Trophoblast cell (in vitro differentiated cells and primary cell): ENCODE results near the gene ACSF2.

Experiments
- DNase-seq, 2 donors: peaks; one replicate each; pipeline ENCODE4 v3.0.0-alpha.2; 2016
- H2AFZ ChIP-seq: 2 replicates; pipeline ENCODE4 v1.6.1; 2013; ENCODE audit warnings: low read length, moderate library complexity, mild to moderate bottlenecking; ENCODE audit not compliant: insufficient read depth, poor library complexity
- H2AK5ac ChIP-seq: 2 replicates; pipeline ENCODE4 v1.6.1; 2013; ENCODE audit warnings: mild to moderate bottlenecking, low read length
- H2BK120ac ChIP-seq: 2 replicates; pipeline ENCODE4 v1.6.1; 2013; ENCODE audit warnings: low read length, mild to moderate bottlenecking, moderate library complexity; ENCODE audit not compliant: insufficient read depth, poor library complexity
- H2BK12ac ChIP-seq: 2 replicates; pipeline ENCODE4 v1.6.1; 2013; ENCODE audit warnings: mild to moderate bottlenecking, low read length, moderate library complexity
- H2BK5ac ChIP-seq: 2 replicates; pipeline ENCODE4 v1.6.1; 2013; ENCODE audit warnings: low read length, low read depth, moderate library complexity, mild to moderate bottlenecking; ENCODE audit not compliant: poor library complexity
- H3K14ac ChIP-seq: 2 replicates; pipeline ENCODE4 v1.6.1; 2013; ENCODE audit warnings: mild to moderate bottlenecking, low read length
- H3K18ac ChIP-seq: 2 replicates; pipeline ENCODE4 v1.6.1; 2013; ENCODE audit warnings: mild to moderate bottlenecking, low read length
- H3K23ac ChIP-seq: 2 replicates; pipeline ENCODE4 v1.6.1; 2013; ENCODE audit warnings: low read length
- H3K27ac ChIP-seq: 2 replicates; pipeline ENCODE4 v1.5.1; 2013; ENCODE audit warnings: low read depth, mild to moderate bottlenecking, inconsistent platforms, low read length, moderate library complexity
- H3K27me3 ChIP-seq: 2 replicates; pipeline ENCODE4 v1.6.1; 2013; ENCODE audit warnings: inconsistent platforms, mild to moderate bottlenecking, low read length, moderate library complexity; ENCODE audit not compliant: insufficient read depth
- H3K36me3 ChIP-seq, 2 experiments: 1 replicate in 1 of 2; 2 replicates in 1 of 2; pipeline ENCODE4 v1.6.1; 2013; ENCODE audit warnings: low read length in 2 of 2, mild to moderate bottlenecking in 2 of 2, moderate library complexity in 1 of 2; ENCODE audit not compliant: insufficient read depth in 2 of 2, control insufficient read depth in 1 of 2
- H3K4ac ChIP-seq: 2 replicates; pipeline ENCODE4 v1.6.1; 2013; ENCODE audit warnings: low read depth, mild to moderate bottlenecking, low read length, moderate library complexity
- H3K4me1 ChIP-seq, 2 experiments: 1 replicate in 1 of 2; 2 replicates in 1 of 2; pipeline ENCODE4 v1.6.1; 2013; ENCODE audit warnings: low read length in 2 of 2, mild to moderate bottlenecking in 2 of 2, moderate library complexity in 1 of 2; ENCODE audit not compliant: insufficient read depth in 2 of 2, control insufficient read depth in 1 of 2
- H3K4me2 ChIP-seq: 2 replicates; pipeline ENCODE4 v1.6.1; 2013; ENCODE audit warnings: inconsistent platforms, mild to moderate bottlenecking, low read length, moderate library complexity
- H3K4me3 ChIP-seq: 2 replicates; pipeline ENCODE4 v1.5.1; 2013; ENCODE audit warnings: mild to moderate bottlenecking, low read depth, low read length, inconsistent platforms
- H3K79me1 ChIP-seq: one replicate; pipeline ENCODE4 v1.6.1; 2013; ENCODE audit warnings: low read length
- H3K79me2 ChIP-seq: 2 replicates; pipeline ENCODE4 v1.6.1; 2013; ENCODE audit warnings: low read length, mild to moderate bottlenecking; ENCODE audit not compliant: control insufficient read depth, insufficient read depth, poor library complexity
- H3K9ac ChIP-seq: 2 replicates; pipeline ENCODE4 v1.6.1; 2013; ENCODE audit warnings: mild to moderate bottlenecking, low read length
- H3K9me3 ChIP-seq: 2 replicates; pipeline ENCODE4 v1.6.1; 2013; ENCODE audit warnings: low read depth, mild to moderate bottlenecking, control low read depth, inconsistent platforms, low read length; ENCODE audit not compliant: insufficient read depth
- H4K12ac ChIP-seq: 2 replicates; pipeline ENCODE4 v1.6.1; 2013; ENCODE audit warnings: low read depth, mild to moderate bottlenecking, low read length, moderate library complexity
- H4K8ac ChIP-seq: 2 replicates; pipeline ENCODE4 v1.6.1; 2013; ENCODE audit warnings: low read depth, mild to moderate bottlenecking, low read length, moderate library complexity
- H4K91ac ChIP-seq: one replicate; pipeline ENCODE4 v1.6.1; 2013; ENCODE audit warnings: low read depth, mild to moderate bottlenecking, low read length, moderate library complexity
- WGBS: extraction: QIAGEN DNeasy Blood & Tissue Kit; methylation state at CpG from one replicate; pipeline ENCODE4 v1.1.7; 2013; ENCODE audit warnings: missing lambda C conversion rate; ENCODE audit not compliant: insufficient read length, insufficient coverage; ENCODE audit errors: extremely low coverage; 5-methylcytosine and 5-hydroxymethylcytosine counted together

Gene ACSF2

DNA sequence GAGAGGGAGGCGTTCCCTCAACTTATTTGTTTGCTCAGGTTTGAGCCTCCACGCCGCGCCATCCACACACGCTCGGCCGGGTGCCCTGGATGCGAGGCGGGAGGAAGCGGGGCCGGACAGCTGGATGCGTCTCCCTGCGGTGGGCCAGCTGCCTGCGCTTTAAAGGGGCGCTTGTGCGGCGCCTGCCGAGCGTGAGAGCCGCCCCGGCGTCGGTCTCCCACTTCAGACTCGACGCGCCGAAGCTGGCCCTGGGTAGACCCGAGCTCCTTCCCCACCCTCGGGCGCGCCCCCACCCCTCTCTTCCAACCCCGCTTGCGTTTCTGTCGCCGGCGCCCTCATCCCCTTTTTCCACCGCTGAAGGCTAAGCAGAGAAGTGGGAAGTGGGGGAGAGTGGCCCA, 43.2 kb downstream of the ACSF2 start:
- Histone ChIP-seq H4K12ac (no peak overlapping the region), H3K9me3 (peaks cover 15% of the 10 kb centered on the region), H2BK120ac (no peak overlapping the region), H3K14ac (no peak overlapping the region), H3K23ac (no peak overlapping the region), H3K79me1 (no peaks in the 10 kb centered on the region), H3K79me2 (no peaks in the 10 kb centered on the region), H3K18ac (no peak overlapping the region), H3K4ac (no peak overlapping the region), H3K9ac (no peak overlapping the region), H4K8ac (no peak overlapping the region), H3K4me3 (no peak overlapping the region), H2BK12ac (no peak overlapping the region), H3K27ac (no peak overlapping the region), H3K4me1 (peaks cover 2 to 4% of the 10 kb centered on the region in 2 experiments), H3K36me3 (peaks cover 37 to 40% of the 10 kb centered on the region in 2 experiments), H4K91ac (no peak overlapping the region), H2AK5ac (no peak overlapping the region), H2AFZ (no peak overlapping the region), H3K4me2 (peak overlapping the region; percentile 45), H3K27me3 (peaks cover 2% of the 10 kb centered on the region), H2BK5ac (no peak overlapping the region)
- no CpG with 5 or more reads among the region's 37 CpGs for WGBS
- DNase-seq, result no peak

DNA sequence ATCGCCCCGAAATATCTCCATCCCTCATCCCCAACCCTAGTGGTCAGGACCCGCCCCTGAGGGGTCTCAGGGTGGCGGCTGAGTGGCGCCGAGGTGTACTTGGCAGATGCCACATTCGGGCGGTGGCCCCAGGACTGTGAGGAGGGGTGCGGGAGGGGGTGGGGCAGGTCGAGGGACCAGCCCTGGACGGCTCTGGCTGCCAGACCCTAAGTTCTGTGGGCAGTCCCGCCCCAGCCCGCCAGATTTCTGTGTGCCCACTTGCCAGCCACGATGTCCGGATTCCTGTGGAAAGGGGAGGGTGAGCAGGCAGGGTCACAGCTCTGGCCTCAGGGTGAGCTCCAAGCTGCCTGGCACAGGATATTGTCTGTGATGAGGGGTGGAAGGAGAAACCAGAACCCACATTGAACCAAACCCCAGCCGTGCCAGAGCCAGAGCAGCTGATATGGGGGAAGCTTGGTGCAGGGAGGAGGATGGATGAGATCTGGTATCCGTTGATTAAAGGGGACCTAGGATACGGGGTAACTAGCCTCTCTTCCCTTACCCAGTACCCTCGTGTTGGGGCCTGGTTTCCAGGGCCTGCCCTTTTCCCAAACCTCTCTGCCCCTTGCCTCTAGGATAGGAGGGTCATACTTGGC, 43.8 kb downstream of the ACSF2 start:
- Histone ChIP-seq H3K4me2 (no peak overlapping the region), H3K36me3 (peaks cover 40 to 44% of the 10 kb centered on the region in 2 experiments), H2BK5ac (no peak overlapping the region), H3K9ac (no peak overlapping the region), H3K4ac (no peak overlapping the region), H2AFZ (no peak overlapping the region), H3K14ac (no peak overlapping the region), H3K79me2 (no peaks in the 10 kb centered on the region), H3K9me3 (peaks cover 15% of the 10 kb centered on the region), H2BK120ac (no peak overlapping the region), H3K4me1 (peaks cover 2 to 4% of the 10 kb centered on the region in 2 experiments), H4K12ac (no peak overlapping the region), H3K4me3 (no peak overlapping the region), H3K23ac (no peak overlapping the region), H4K91ac (no peak overlapping the region), H4K8ac (no peak overlapping the region), H3K27ac (no peak overlapping the region), H3K79me1 (no peaks in the 10 kb centered on the region), H3K18ac (no peak overlapping the region), H2AK5ac (no peak overlapping the region), H2BK12ac (no peak overlapping the region), H3K27me3 (peaks cover 2% of the 10 kb centered on the region)
- WGBS, result no CpG with 5 or more reads among the region's 19 CpGs
- DNase-seq, result no peak

DNA sequence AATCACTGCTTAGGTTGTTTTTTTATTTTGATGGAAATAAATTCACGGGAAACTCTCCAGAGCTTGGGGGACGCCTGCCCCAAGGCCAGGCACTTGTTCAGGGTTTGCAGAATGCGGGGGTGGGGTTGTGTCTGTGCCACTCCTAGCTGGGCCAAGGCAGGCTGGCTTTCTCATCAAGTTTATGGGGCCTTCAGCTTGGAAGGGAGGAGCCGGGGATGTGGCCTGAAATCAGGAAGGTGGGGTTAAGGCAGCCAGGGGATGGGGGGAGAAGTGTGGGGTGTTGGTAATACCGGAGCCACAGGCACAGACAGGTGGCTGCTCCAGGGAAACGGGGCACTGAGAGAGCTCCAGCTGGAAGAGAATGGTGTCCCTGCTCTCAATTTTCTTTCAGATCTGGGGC, 44.4 kb downstream of the ACSF2 start:
- Histone ChIP-seq H2BK5ac (no peak overlapping the region), H3K4me3 (no peak overlapping the region), H3K79me1 (no peaks in the 10 kb centered on the region), H3K79me2 (no peaks in the 10 kb centered on the region), H2AK5ac (no peak overlapping the region), H2BK12ac (no peak overlapping the region), H3K27me3 (peaks cover 2% of the 10 kb centered on the region), H2AFZ (no peak overlapping the region), H3K18ac (no peak overlapping the region), H4K91ac (no peak overlapping the region), H4K8ac (no peak overlapping the region), H3K36me3 (peaks cover 40 to 46% of the 10 kb centered on the region in 2 experiments), H3K14ac (no peak overlapping the region), H3K4me1 (peaks cover 2 to 4% of the 10 kb centered on the region in 2 experiments), H3K9me3 (peaks cover 15% of the 10 kb centered on the region), H3K4me2 (no peak overlapping the region), H3K23ac (no peak overlapping the region), H2BK120ac (no peak overlapping the region), H3K4ac (no peak overlapping the region), H3K9ac (no peak overlapping the region), H3K27ac (no peak overlapping the region), H4K12ac (no peak overlapping the region)
- no CpG with 5 or more reads among the region's 6 CpGs for WGBS
- no peak for DNase-seq

DNA sequence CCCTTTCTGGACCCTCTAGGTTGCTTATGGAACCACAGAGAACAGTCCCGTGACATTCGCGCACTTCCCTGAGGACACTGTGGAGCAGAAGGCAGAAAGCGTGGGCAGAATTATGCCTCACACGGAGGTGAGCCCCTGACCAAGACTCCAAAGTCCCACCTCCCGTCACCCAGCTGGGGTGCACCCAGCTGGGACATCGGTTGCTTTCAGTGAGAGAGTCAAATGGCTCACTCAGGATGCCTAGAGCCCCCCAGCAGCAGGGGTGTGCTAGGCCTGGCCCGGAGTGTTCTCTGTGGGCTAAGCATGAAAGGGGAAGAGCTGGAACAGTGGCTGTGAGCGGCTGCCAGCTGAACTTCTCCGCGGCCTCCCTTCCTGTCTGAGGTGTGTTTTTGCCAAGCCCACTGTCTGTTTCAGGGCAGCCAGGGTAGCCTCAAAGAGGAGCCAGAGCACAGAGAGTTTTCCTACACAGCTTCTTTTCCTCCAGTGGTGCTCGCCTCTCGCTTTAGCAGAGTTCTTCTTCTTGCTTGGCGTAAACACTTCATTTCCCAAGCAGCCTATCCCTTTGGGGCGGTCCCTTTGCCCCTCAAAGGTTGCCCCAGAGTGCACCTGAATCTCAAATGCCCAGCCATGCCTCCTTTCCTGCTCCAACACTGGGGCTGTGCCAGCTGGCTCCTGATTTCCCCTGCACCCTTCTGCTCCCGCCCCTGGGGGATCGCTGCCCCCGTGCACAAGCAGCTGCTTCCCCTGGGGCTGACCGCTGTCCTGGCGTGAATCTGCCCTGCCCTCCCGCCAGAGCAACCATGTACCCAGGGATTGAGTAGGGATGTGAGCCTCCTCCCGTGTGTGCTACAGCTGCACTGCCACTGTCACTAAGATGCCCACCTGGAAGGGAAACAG, 45.2 kb downstream of the ACSF2 start:
- H3K9ac ChIP-seq, result no peak overlapping the region
- no peak overlapping the region for H4K8ac ChIP-seq
- H3K4me1 ChIP-seq, result peaks cover 2 to 4% of the 10 kb centered on the region in 2 experiments
- no peaks in the 10 kb centered on the region for H3K79me1 ChIP-seq
- H3K36me3 ChIP-seq, result peaks cover 40 to 45% of the 10 kb centered on the region in 2 experiments
- H3K4me3 ChIP-seq, result no peak overlapping the region
- no peak overlapping the region for H3K14ac ChIP-seq
- no peak overlapping the region for H2BK12ac ChIP-seq
- no peak overlapping the region for H4K12ac ChIP-seq
- no peak for DNase-seq
- no peak overlapping the region for H2AFZ ChIP-seq
- no peak overlapping the region for H2BK5ac ChIP-seq
- H3K4me2 ChIP-seq, result no peak overlapping the region
- H2AK5ac ChIP-seq, result no peak overlapping the region
- H3K4ac ChIP-seq, result no peak overlapping the region
- H3K79me2 ChIP-seq, result no peaks in the 10 kb centered on the region
- H3K18ac ChIP-seq, result no peak overlapping the region
- no peak overlapping the region for H2BK120ac ChIP-seq
- WGBS, result no CpG with 5 or more reads among the region's 22 CpGs
- H3K23ac ChIP-seq, result no peak overlapping the region
- H3K27me3 ChIP-seq, result peaks cover 2% of the 10 kb centered on the region
- H4K91ac ChIP-seq, result no peak overlapping the region
- peaks cover 15% of the 10 kb centered on the region for H3K9me3 ChIP-seq
- no peak overlapping the region for H3K27ac ChIP-seq
